Amygdala (tissue), 56 donors: ENCODE results near the gene BCAS3.

Source experiments
- DNase-seq, 56 donors: peaks; one replicate each; lab custom pipeline; 2025; lab: John Stamatoyannopoulos, UW

BCAS3 gene

DNA sequence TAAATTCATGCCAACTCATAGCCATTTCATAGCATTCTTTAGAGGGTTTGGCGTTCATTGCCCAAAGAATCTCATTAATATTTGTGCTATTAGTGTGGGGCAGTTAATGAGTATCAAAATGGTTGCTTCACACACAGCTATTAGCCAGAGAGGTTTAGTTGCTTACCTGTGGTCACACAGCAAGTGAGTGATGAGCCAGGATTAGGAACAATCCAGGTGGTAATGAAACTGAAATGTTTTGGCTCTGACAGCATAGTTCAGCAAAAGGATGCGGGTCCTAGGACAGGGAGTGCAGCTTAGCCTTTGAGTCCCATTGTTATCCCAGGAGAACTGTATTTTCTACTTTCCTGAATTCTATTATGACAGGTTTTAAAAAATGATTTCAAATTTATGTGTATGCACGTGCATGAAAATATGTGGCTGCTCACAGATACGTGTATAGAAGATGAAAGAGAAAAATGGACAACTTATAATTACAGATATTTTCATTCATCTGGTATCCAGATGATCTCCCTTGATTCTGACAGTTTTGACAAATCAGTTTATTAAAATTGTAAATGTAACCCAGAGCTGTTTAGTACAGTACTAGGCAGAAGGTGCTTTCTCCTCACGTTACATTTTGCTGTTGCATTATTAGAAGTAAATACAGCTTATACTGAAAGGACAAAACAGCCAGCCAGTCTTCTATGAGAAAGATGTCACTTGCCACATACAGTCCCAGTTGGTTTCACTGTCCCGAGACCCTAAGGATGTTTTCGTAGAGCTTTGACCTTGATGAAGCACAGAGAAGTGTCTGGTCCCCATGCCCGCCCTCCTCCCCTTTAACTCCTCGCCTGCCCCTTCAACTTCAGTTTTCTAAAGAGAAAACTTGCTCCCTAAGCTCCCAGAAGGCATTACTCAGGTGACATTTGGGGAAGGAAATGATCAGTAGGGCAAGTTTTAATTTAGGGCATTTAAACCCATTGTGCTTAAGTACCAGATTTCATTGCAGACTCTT is 622.2 kb downstream of the BCAS3 start:
- DNase-seq = no peak

DNA sequence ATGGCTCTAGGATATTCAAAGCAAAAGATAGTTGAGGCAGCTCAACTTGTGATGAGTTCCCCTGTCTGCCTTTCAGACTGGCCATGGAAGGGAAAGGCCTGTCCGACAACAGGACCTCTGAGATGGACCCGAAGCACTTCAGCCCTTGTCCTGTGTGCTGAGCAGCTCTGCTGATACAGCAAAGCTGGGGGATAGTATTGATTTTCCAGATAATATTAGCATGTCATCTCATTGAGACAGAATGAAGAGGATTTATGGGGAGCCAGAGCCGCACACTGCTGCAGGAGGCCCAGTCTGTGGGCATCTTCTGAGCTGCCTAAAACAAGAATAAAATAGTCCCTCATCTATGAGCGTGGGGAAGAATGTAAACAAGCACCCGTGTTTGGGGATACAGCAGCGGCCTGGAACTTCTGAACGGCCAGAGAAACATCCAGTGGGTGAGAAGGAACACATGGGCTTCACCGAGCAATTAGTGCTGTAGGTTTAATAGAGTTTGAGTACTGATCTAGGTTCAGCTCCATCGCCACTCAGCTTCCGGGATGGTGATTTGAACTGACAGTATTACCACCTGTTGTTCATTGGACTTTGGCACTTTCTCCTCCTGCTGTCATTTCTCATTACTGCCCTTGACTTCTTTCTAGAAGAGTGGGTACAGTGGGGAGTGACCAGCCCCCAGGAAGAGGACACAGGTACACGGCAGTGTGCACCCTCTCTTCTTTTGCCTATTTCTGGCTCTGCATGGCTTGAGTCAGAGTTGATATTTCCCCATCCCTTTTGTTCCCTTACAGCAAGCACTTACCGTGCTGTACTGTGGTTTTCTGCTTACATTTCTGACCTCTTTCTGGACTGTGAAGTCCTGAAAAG is 625.5 kb downstream of the BCAS3 start:
- DNase-seq = no peak

DNA sequence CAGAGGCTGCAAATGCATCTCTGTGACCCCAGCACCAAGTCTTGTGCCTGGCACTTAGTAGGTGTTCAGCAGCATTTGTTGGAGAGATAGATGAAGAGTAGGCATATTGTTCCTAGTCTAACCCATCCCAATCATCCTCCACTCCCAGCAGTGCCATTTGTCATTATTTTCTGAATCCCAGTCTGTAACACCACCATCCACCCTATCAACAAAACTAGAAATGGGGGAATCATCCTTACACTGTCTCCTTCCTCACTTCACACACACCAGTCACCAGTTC is 626.1 kb downstream of the BCAS3 start:
- DNase-seq = no peak

DNA sequence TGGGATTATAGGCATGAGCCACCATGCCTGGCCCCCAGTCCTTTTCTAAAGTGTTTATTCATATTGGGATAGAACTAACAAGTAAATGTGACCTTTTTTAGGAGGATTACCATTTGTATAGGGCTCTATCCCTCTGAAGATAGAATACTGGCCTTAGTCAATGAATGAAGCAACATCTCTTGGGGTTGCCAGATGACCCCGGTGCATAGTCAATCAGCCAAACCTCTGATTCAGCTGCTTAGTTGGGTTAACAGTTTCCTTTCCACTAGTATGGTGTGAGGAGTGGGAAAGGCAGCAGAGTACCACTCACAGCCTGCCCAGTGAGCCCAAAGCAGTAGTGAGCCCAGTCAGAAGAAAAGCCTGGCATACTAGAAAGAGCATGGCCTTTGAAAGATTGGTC is 627.4 kb downstream of the BCAS3 start:
- no peak for DNase-seq

DNA sequence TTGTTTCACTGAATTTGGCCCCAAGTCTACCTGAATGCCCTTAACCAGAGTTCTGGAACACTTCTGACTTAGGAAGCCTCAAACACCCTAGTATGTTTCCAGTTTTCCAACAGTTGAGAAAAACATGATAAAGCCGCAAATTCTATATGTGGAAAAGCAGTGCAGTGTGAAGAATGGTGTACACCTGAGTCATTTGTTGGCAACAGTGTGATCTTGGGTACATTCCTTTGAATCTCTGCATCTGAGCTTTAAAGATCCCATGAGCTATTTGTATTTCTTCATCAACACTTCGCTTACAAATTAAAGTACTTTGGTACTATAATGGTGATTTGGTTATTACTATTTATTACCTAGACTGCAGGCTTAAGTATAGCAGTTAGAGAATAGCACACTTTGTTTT is 628.4 kb downstream of the BCAS3 start:
- DNase-seq = no peak

DNA sequence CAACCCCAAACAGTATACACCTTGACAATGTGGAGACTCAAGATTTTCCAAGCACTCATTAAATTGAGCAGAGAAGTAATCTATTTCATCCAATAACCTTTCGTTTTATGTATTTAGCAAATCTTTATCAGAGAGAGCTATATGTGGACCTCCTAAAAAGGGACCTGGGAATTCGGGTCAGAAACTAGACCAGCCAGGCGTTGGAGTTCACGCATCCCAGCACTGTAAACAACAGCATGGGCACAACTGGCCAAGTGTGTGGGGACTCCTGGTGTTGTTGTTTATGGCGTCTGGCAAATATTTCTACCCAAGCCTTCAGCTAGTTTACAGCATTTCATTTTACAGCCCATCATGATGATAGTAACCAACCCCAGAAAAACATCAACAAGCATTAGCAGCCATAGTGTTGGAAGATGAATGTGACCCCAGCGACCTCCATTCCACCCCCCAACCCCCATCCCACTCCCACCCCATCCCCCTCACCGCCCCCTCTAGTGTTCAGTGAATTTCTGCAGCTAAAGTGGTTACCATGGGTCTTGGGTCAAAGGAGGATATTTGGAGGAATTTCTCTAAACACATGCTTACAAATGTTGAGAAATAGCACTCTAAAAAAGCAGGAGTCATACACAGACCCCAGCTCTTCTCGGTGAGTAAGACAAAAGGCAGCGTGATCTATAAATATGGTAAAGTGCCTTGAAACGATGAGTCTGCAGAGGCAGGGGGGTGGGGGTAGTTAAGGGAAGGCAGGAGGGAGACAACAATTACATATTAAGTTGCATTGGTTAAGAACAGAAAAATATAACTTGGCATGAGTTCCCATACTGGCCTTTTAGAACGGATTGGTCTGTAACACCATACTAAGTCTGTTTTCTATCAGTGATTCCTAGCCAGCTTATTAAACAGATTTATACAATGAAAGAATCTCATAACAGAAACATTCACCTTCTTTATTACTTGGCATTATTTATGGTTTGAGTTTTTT is 630.5 kb downstream of the BCAS3 start:
- DNase-seq = no peak

DNA sequence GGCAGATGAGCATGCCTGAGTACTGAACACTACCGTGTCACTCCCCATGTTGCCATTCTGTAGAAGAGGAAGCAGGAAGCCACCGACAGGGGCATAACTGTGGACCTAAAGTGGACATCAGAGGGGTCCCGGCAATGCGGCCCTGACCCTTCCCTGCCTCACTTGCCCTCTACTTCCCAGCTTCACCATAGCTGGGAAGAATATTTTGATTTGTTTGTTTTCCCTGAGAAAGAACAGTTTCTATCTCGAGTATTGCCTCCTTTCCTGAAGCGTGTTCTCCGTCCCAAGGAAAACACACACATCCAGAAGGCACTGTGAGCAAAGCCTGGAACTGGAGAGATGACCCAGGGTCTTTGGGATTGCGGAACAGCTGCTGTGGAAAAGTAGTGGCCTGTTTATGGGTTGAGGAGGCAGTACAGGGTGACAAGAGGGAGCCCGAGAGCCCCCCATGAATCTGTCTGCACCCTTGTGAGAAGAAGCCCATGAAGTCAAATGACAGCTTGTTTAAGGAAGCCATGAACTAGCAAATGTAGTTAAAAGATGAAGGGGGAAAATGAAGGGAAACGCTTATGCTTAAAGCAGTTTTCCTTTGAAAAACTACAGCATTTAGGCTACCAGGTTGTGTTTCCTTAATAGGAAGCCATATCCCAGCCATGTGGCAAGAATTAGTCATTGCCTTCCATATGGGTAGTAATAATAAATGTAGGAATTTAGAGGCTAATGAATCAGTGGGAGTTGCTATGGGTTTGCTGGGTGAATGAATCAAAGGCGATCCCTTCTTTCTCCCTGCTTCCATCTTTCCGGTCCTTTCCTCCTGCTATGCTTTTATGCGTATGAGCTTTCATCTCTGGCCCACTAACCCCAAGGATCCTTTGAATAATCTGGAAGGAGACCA is 632.0 kb downstream of the BCAS3 start:
- no peak for DNase-seq

DNA sequence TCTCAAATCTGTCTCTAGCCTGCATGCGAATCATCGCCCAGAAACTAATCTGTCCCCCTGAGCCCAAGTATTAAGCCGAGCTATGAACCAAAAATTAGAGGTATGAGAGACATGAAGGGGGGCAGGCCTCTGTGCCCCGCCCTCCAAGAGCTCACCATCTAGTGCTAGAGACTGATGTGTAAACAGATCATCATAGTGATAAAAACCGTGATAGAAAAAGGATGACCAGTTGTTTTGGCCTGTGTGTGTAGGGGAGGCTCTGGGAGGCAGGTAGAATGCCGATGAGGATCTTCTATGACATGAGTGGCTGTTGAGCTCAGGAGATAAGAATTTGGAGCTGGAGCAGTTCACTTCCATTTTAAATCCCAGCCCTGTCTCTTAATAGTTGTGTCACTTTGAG is 632.9 kb downstream of the BCAS3 start:
- DNase-seq = no peak

DNA sequence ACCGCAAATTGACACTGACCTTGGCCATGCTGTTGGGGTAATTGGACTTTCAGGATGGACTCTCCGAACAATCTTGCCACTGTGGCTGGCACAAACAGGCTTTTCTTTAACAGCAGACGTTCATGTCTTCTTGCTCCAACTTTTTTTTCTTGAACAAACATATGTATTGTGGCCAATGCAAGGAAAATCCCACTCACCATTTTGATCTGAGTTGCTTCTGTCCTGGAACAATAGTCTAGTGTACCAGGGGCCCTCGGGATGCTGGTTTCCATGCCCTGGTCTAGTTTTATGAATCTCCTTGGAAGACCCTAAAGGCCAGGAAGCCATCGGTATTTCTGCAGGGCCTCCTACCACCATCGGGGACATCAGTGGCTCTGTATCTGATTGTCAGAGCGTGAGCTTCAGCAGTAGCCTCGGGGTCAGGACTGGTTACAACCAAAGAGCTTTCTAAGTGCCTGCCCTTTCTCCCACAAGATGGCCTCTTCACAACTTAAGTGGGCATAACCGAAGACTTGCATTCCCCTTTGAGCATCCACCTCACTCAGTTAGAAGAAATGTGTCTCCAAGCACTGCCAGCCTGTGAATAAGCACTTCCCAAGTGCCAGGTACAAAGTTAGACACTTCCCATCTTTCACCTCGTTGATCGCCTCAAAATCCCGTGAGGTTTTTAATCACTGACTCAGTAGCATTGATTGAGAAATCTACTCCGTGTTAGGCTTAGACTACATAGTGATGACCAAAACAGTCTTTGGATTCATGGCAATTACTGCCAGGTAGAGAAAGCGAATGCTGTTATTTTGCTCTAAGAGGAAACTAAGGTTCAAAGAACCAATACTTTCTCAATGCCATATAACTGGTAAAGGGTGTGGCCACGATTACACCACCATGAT is 635.0 kb downstream of the BCAS3 start:
- no peak for DNase-seq

DNA sequence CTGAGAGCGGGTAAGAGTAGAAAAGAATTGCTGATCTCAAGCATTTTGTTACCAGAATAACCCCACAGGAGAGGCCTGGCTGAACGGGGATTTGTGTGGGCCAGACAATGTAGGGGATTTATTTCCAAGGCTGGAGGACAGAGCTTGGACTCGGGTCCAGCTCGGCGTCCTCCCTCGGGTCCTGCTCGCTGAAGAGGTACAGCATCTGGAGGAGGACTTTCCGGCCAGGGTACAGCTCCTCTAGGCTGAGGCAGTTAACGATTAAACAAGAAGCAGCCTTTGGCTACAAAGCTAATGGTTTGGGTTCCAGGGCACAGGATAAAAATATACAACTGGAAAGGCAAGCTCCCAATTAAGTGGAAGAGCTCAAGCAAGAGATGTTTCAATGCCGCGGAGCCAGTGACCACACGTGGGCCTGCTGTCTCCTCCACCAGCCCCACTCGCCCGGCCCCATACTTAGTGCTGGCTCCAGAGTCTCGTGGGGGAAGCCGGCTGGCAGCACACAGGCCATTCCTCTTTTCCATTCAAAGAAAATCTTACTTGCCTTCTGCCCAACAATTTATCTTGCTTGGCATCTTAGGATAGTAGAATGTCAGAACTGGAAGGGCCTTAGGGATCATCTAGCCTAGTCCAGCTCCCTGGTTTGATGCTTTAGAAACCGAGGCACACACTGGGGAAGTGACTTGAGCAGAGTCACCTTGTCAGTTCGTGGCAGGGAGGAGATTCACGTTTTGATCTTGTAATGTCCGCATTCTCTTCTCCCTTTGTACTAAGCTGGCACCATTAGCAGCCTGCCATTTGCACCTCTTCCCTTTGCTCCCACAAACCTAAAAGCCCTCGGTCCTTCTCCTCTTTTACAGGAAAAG is 636.0 kb downstream of the BCAS3 start:
- DNase-seq = peak in 1 of 56 donors; percentile 13

DNA sequence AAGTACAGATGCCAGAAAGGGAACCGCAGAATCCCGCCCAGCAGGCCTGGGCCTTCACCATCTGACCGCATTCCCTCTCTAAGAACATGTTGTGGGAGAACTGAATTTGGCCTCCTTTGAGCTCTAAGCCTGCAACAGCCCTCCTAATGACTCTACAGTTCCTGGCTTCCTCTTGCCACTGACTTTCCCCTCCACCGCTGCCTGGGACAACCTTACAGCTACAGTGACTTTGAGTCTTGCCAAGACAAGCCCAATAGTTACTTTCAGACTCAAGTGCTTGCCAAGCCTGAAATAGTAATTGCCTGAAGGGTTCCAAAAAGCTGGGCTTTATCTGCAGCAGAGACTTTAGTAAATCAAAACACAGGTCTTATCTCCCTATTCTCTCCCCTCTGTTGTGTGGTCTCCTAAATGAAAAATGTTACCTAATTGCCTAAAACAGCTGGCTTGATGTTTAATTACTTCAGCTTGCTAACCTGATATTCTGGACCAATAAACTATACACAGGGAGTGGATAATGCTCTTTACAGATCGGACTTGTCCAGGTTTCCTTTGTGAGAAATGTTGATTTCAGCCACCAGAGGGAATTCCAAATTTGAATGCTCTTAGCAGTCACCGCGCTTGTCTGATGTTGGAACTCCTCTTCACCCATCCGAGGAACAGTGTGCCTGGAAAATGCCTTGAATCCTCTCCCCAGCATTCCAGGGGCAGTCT is 636.9 kb downstream of the BCAS3 start:
- peak in 18 of 56 donors; percentile 6 to 67 (median 26) for DNase-seq

DNA sequence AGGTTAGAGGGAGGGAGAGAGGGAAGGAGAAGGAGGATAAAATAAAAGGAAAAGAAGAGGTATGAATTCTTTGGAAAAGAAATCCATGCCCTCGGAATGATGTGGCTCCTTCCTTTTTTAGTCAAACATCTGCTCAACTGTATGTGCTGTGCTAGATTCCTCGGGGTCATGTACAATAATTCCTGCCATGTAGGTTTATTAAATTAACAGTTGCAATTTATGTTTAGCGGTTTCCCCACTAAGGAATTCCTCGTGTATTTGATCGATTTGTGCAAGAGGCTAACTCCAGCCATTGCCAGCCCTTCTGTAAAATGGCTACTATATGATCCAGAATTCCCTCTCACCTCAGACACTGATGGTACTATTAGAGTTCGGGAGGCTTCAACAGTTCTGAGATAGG is 639.0 kb downstream of the BCAS3 start:
- no peak for DNase-seq

DNA sequence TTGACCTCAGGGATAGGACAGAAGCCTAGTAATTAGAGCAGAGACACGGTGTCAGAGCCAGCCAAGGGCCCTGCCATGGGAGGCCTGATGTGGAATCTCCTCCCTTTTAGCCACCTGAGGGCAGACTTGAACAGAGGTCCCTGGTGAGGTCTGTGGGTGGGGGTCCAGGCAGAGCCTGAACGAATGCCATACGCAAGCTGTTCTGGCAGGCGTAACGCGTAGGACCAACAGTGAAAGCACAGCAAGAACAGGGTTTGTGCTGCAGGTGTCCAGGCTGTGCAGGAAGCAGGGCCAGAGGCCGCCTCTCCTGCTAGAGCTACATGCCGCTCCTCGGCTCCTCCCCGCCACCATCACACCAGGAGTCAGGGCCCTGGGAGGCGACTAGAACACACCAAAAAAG is 640.1 kb downstream of the BCAS3 start:
- DNase-seq = no peak

DNA sequence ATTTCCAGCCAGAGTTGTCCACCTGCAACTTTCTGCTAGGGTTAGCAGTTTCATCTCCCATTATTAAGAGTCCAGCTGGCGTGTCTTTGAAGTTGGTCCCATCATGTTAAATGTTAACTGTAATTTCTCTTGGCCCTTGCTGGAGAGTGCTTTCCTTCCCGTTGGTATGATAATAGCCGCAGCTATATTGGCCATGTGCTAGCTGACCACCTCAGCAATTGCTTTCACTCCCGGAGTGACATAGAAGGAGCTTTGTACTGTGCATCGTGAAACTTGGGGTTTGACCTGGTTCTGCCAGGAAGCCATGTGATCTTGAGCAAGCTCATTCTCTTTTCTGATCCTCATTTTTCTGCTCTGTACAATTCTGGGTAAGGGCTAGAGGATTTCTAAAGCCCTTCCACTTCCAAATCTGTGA is 641.0 kb downstream of the BCAS3 start:
- DNase-seq = peak in 1 of 56 donors; percentile 7

DNA sequence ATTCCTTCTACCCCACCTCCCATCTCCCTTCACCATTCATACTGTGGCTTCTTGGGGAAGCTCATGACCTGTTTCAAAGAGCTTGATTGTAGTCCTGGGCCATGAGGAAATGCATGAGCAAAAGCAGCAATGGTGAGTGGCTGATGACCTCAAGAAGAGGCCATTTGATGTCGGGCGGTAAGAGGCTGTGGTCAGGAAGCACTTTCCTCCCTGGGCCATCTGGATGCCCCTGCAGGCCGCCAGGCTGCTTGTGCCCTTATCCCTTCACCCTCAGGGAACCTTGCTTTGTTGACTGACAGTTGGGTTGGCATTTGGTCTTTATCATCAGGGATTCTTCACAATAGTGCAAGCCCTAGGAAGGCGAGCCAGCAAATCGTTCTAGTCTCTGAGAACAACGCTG is 643.7 kb downstream of the BCAS3 start:
- DNase-seq = no peak

DNA sequence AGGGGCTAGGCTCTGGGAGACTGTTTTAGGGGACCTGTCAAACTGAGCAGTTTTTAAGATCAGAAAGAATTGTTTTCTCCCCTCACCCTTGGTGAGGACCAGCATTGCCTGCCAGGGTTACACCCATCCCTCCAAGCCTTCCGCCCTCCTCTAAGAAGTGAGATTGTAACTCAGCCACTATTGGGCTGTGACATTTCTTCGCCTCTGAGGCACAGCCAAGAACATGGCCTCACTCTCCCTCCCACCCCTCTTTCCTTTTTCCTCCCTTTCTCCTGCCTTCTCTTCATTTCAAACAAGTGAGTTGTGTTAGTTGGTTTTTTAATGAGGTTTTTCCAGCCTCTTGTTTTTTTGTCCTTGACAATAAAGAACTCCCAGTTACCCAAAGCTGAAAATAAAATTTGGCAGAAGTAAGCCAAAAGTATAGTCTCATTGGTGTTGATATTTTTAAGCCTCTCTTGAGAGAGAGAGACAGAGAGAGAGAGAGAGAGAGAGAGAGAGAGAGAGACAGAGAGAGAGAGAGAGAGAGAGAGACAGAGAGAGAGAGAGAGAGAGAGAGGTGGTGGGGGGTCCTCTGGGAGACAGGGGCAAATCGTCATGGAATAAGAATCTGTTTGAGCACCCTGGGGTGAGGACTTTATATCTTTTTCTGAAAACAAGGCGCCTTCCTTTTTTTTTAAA is 644.8 kb downstream of the BCAS3 start:
- DNase-seq = peak in 4 of 56 donors; percentile 9 to 26 (median 14)
